K562 (cell line): ENCODE measurements around the gene FMR1. TPM values are rescaled to one million over a fixed set of nuclear protein-coding genes. Genes with fewer than 3 reads are reported as not detected.

ENCODE experiments used
- BRD4 ChIP-seq: fragments of 200-600 bp; sonication (generic); IDR thresholded peaks from 2 replicates; pipeline ENCODE4 v1.6.1; 2017; ENCODE audit warnings: inconsistent platforms
- CBX1 ChIP-seq: sonication (generic); IDR thresholded peaks from 2 replicates; pipeline ENCODE4 v1.6.1; 2016; ENCODE audit warnings: antibody characterized with exemption, low read depth, mild to moderate bottlenecking
- CBX8 ChIP-seq: fragments of 200-600 bp; sonication (generic); IDR thresholded peaks from 2 replicates; pipeline ENCODE4 v1.6.1; 2012; ENCODE audit warnings: borderline replicate concordance, mixed run types, low read depth, mild to moderate bottlenecking, moderate library complexity, mixed read lengths, low read length, control low read depth, inconsistent platforms; ENCODE audit not compliant: poor library complexity, severe bottlenecking; ENCODE audit errors: extremely low read depth
- CXXC5 ChIP-seq: fragments of 250-450 bp; sonication (Bioruptor Pico); IDR thresholded peaks from 2 replicates; pipeline ENCODE4 v1.8.0; 2022; ENCODE audit warnings: inconsistent platforms, mild to moderate bottlenecking, moderate library complexity
- EP400 ChIP-seq: fragments of 450-650 bp; IDR thresholded peaks from 2 replicates; pipeline ENCODE4 v1.6.1; 2017; ENCODE audit warnings: antibody characterized with exemption, mild to moderate bottlenecking, moderate library complexity
- ETV1 ChIP-seq: fragments of 450-650 bp; conservative IDR thresholded peaks from 2 replicates; pipeline ENCODE4 v1.6.1; 2016; ENCODE audit warnings: missing genetic modification characterization, control low read depth, low read depth, missing compliant biosample characterization
- GATAD2A ChIP-seq: fragments of 450-650 bp; IDR thresholded peaks from 2 replicates; pipeline ENCODE4 v1.6.1; 2017
- MEF2D ChIP-seq: conservative IDR thresholded peaks from 2 replicates; pipeline ENCODE4 v1.6.1; 2016; ENCODE audit warnings: low read depth, missing genetic modification characterization, missing compliant biosample characterization
- MTA1 ChIP-seq: fragments of 450-650 bp; IDR thresholded peaks from 2 replicates; pipeline ENCODE4 v1.6.1; 2017; ENCODE audit warnings: borderline replicate concordance
- RNF219 ChIP-seq: fragments of 250-450 bp; sonication (Bioruptor Pico); IDR thresholded peaks from 2 replicates; pipeline ENCODE4 v1.5.0; 2022; ENCODE audit warnings: mild to moderate bottlenecking
- RUNX1 ChIP-seq: sonication (generic); IDR thresholded peaks from 2 replicates; pipeline ENCODE4 v1.6.1; 2016; ENCODE audit warnings: antibody characterized with exemption, low read depth
- U2AF2 ChIP-seq: fragments of 200-400 bp; formaldehyde crosslinking; optimal IDR thresholded peaks from 2 replicates; pipeline ENCODE3; 2017; ENCODE audit warnings: low read depth, mild to moderate bottlenecking, low read length
- ZNF217 ChIP-seq: sonication (generic); formaldehyde crosslinking; IDR thresholded peaks from 2 replicates; pipeline ENCODE4 v1.8.0; 2022; ENCODE audit warnings: mild to moderate bottlenecking, missing genetic modification reagents
- ZNF316 ChIP-seq: fragments of 450-650 bp; IDR thresholded peaks from 2 replicates; pipeline ENCODE4 v1.6.1; 2016
- ZNF436 ChIP-seq: fragments of 250-450, 450-650 bp; sonication (Bioruptor Pico); formaldehyde crosslinking; IDR thresholded peaks from 2 replicates; pipeline ENCODE4 v1.7.0; 2020; ENCODE audit warnings: mild to moderate bottlenecking
- ZSCAN29 ChIP-seq: fragments of 450-650 bp; IDR thresholded peaks from 2 replicates; pipeline ENCODE4 v1.6.1; 2017
- polyA plus RNA-seq, 8 experiments: library from polyadenylated mRNA; depleted of rRNA in 4 of 8; stranded (reverse) in 5 of 8; unstranded in 3 of 8; fragments of >200 nt; fragmentation: Nextera tagmentation in 2 of 8; fragmentation: Illumina TruSeq in 1 of 8; extraction: Ambion mirVana in 2 of 8; extraction: Trizol in 1 of 8; gene quantifications; 2 replicates each; pipeline versions ENCODE4 v1.2.1 to v1.2.3, GENCODE V29; 2011 to 2014; ENCODE audit warnings: inconsistent platforms in 1 of 8, missing spikeins in 1 of 8
- total RNA-seq, 7 experiments: library from RNA; depleted of rRNA in 6 of 7; stranded (reverse); fragments of >200 nt in 6 of 7; fragmentation: Illumina TruSeq in 2 of 7; extraction: Trizol in 2 of 7; gene quantifications; 2 replicates each; pipeline versions ENCODE4 v1.2.1 to v1.2.3, GENCODE V29; 2011 to 2021; ENCODE audit warnings: low replicate concordance in 1 of 7
- TF ChIP-seq, protein P1 (sequence below): fragments of 450-650 bp; formaldehyde crosslinking; IDR thresholded peaks from 2 replicates; pipeline ENCODE4 v1.4.0; 2022; ENCODE audit warnings: missing genetic modification characterization
- TF ChIP-seq, protein P2 (sequence below): fragments of 250-450 bp; sonication (Bioruptor Pico); IDR thresholded peaks from 2 replicates; pipeline ENCODE4 v1.4.0; 2020; ENCODE audit warnings: borderline replicate concordance
- TF ChIP-seq, protein P3 (sequence below): fragments of 450-650 bp; IDR thresholded peaks from 2 replicates; pipeline ENCODE4 v1.6.1; 2017; ENCODE audit warnings: antibody characterized with exemption, mild to moderate bottlenecking

FMR1 gene
- total and polyA plus RNA-seq, 9 of the 15 experiments (the other 6 are each of a cell fraction or from before 2014, with no cell fraction given) = 4.8 to 26.5 (median 20.5) TPM

- TF ChIP-seq, protein P1, sequence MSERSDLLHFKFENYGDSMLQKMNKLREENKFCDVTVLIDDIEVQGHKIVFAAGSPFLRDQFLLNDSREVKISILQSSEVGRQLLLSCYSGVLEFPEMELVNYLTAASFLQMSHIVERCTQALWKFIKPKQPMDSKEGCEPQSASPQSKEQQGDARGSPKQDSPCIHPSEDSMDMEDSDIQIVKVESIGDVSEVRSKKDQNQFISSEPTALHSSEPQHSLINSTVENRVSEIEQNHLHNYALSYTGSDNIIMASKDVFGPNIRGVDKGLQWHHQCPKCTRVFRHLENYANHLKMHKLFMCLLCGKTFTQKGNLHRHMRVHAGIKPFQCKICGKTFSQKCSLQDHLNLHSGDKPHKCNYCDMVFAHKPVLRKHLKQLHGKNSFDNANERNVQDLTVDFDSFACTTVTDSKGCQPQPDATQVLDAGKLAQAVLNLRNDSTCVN = 0 out of 2 replicates have a peak, but pooled peaks have one; percentile 13
- TF ChIP-seq ZNF217 (no peak), CXXC5 (peak; percentile 80), RNF219 (no peak), EP400 (peak; percentile 67), MTA1 (no peak), CBX8 (no peak), CBX1 (peak; percentile 61; the same call in 1 of the 2 replicates), ETV1 (tag) (no peak; the same call in 1 of the 2 replicates), GATAD2A (no peak), ZNF436 (CRISPR knock-in tag) (no peak), U2AF2 (no peak), ZSCAN29 (0 out of 2 replicates have a peak, but pooled peaks have one; percentile 32), RUNX1 (no peak), ZNF316 (no peak), BRD4 (no peak), MEF2D (tag) (no peak)
- TF ChIP-seq, protein P2, sequence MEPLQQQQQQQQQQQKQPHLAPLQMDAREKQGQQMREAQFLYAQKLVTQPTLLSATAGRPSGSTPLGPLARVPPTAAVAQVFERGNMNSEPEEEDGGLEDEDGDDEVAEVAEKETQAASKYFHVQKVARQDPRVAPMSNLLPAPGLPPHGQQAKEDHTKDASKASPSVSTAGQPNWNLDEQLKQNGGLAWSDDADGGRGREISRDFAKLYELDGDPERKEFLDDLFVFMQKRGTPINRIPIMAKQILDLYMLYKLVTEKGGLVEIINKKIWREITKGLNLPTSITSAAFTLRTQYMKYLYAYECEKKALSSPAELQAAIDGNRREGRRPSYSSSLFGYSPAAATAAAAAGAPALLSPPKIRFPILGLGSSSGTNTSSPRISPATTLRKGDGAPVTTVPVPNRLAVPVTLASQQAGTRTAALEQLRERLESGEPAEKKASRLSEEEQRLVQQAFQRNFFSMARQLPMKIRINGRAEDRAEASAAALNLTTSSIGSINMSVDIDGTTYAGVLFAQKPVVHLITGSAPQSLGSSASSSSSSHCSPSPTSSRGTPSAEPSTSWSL (CRISPR knock-in tag) = no peak
- TF ChIP-seq, protein P3, sequence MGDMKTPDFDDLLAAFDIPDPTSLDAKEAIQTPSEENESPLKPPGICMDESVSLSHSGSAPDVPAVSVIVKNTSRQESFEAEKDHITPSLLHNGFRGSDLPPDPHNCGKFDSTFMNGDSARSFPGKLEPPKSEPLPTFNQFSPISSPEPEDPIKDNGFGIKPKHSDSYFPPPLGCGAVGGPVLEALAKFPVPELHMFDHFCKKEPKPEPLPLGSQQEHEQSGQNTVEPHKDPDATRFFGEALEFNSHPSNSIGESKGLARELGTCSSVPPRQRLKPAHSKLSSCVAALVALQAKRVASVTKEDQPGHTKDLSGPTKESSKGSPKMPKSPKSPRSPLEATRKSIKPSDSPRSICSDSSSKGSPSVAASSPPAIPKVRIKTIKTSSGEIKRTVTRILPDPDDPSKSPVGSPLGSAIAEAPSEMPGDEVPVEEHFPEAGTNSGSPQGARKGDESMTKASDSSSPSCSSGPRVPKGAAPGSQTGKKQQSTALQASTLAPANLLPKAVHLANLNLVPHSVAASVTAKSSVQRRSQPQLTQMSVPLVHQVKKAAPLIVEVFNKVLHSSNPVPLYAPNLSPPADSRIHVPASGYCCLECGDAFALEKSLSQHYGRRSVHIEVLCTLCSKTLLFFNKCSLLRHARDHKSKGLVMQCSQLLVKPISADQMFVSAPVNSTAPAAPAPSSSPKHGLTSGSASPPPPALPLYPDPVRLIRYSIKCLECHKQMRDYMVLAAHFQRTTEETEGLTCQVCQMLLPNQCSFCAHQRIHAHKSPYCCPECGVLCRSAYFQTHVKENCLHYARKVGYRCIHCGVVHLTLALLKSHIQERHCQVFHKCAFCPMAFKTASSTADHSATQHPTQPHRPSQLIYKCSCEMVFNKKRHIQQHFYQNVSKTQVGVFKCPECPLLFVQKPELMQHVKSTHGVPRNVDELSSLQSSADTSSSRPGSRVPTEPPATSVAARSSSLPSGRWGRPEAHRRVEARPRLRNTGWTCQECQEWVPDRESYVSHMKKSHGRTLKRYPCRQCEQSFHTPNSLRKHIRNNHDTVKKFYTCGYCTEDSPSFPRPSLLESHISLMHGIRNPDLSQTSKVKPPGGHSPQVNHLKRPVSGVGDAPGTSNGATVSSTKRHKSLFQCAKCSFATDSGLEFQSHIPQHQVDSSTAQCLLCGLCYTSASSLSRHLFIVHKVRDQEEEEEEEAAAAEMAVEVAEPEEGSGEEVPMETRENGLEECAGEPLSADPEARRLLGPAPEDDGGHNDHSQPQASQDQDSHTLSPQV = peak; percentile 57; the same call in 1 of the 2 replicates
Observed at GRCh38 chrX:147911192-147912022, at the start of gene FMR1 (continued).
